PC-3 (cell line): ENCODE measurements around the gene IFIT2.

Source experiments
- EZH2 ChIP-seq: fragments of 300-600 bp; sonication (generic); IDR thresholded peaks from one replicate; pipeline ENCODE4 v1.6.1; 2017; ENCODE audit warnings: antibody characterized with exemption, mild to moderate bottlenecking, low read length; ENCODE audit not compliant: unreplicated experiment
- EZH2phosphoT487 ChIP-seq: fragments of 300-600 bp; sonication (generic); IDR thresholded peaks from 2 replicates; pipeline ENCODE4 v1.6.1; 2018; ENCODE audit warnings: mild to moderate bottlenecking, antibody characterized with exemption, low read length, borderline replicate concordance
- TF ChIP-seq, protein P1 (sequence below): fragments of 300-600 bp; sonication (generic); conservative IDR thresholded peaks from 2 replicates; pipeline ENCODE4 v1.5.1; 2017; ENCODE audit warnings: antibody characterized with exemption, low read depth, mild to moderate bottlenecking, low read length

DNA sequence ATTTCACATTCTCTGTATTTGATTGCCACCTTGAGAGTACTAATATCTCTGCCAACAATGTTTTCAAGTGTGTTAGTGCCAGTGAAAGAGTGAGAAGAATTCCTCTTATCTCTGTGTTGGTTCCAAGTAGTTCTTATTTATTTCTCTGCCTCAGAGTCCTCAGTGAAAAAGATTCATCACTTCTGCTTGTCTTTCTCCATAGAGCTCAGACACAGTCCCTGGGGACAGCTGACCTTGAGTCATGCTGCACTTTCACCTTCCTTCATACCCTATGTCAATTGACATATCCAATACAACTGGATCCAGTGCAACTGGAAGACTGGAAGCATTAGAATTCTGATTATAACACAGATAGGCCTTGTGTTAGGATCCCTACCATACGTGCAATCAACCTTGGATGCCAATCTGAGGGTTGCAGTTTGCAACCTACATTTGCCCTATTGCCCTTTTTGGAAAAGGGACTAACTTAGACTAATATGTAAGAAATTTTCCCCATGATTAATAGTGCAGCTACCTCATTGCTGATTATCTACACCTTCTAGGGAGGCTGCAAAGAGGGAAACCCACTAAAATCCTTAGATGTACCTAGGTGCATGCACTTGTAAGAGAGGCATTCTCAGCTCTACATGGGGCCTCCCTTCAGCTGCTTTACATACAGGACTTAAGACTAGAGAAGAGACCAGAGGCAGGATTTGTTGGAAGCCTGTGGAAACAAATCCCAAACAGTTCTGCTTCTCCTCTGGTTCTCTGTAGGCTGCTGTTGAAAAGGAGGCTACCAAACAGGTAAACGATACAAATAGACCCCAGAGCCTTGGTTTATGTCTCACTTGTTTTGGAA is 8.4 kb downstream of the IFIT2 start:
- TF ChIP-seq, protein P1, sequence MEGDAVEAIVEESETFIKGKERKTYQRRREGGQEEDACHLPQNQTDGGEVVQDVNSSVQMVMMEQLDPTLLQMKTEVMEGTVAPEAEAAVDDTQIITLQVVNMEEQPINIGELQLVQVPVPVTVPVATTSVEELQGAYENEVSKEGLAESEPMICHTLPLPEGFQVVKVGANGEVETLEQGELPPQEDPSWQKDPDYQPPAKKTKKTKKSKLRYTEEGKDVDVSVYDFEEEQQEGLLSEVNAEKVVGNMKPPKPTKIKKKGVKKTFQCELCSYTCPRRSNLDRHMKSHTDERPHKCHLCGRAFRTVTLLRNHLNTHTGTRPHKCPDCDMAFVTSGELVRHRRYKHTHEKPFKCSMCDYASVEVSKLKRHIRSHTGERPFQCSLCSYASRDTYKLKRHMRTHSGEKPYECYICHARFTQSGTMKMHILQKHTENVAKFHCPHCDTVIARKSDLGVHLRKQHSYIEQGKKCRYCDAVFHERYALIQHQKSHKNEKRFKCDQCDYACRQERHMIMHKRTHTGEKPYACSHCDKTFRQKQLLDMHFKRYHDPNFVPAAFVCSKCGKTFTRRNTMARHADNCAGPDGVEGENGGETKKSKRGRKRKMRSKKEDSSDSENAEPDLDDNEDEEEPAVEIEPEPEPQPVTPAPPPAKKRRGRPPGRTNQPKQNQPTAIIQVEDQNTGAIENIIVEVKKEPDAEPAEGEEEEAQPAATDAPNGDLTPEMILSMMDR, result no peak
- TF ChIP-seq EZH2, result no peak
- no peak for TF ChIP-seq EZH2phosphoT487
